Hepatocyte (in vitro differentiated cells): ENCODE measurements around the gene SLC16A1.

Source experiments
- EZH2 ChIP-seq: fragments of 200-600 bp; sonication (generic); IDR thresholded peaks from 2 replicates; pipeline ENCODE4 v1.6.1; 2016; ENCODE audit warnings: antibody characterized with exemption, mild to moderate bottlenecking, borderline replicate concordance
- TF ChIP-seq, protein P1 (sequence below): fragments of 200-600 bp; sonication (generic); IDR thresholded peaks from 2 replicates; pipeline ENCODE4 v1.5.1; 2016; ENCODE audit warnings: antibody characterized with exemption, mild to moderate bottlenecking; ENCODE audit not compliant: poor library complexity

- TF ChIP-seq, protein P1, sequence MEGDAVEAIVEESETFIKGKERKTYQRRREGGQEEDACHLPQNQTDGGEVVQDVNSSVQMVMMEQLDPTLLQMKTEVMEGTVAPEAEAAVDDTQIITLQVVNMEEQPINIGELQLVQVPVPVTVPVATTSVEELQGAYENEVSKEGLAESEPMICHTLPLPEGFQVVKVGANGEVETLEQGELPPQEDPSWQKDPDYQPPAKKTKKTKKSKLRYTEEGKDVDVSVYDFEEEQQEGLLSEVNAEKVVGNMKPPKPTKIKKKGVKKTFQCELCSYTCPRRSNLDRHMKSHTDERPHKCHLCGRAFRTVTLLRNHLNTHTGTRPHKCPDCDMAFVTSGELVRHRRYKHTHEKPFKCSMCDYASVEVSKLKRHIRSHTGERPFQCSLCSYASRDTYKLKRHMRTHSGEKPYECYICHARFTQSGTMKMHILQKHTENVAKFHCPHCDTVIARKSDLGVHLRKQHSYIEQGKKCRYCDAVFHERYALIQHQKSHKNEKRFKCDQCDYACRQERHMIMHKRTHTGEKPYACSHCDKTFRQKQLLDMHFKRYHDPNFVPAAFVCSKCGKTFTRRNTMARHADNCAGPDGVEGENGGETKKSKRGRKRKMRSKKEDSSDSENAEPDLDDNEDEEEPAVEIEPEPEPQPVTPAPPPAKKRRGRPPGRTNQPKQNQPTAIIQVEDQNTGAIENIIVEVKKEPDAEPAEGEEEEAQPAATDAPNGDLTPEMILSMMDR: no peak
- no peak for TF ChIP-seq EZH2
Observed at GRCh38 chr1:112982853-112983536, 27.0 kb upstream of the SLC16A1 start.
